H1 (cell line): Measurements from ENCODE around the gene BABAM2. TPM values are rescaled to one million over a fixed set of nuclear protein-coding genes. Genes with fewer than 3 reads are reported as not detected.

Experiments used
- CTCF ChIA-PET: fragments of 300-600 bp; sonication (Branson Sonifier 250); formaldehyde crosslinking; loops from one replicate; lab custom pipeline; 2021; ENCODE audit not compliant: partially characterized antibody; lab: Charles Lee
- POLR2A ChIA-PET: fragments of 300-600 bp; sonication (Branson Sonifier 250); formaldehyde crosslinking; loops from one replicate; lab custom pipeline; 2021; ENCODE audit warnings: inconsistent platforms; ENCODE audit not compliant: partially characterized antibody; lab: Charles Lee
- DNase-seq, 2 experiments: peaks; one replicate each; pipeline versions ENCODE4 v3.0.0 to v3.0.0-alpha.2; 2010 to 2022; ENCODE audit warnings: low spot score in 2 of 2, low read depth in 1 of 2, mixed read lengths in 1 of 2
- FAIRE-seq: peaks from 2 replicates; lab custom pipeline; 2011; peaks lifted over from hg19 to GRCh38; lab: Jason Lieb, UNC
- H2AFZ ChIP-seq: 2 replicates; pipeline ENCODE4 v1.8.1; 2012; ENCODE audit warnings: low read length, inconsistent platforms
- H2AK5ac ChIP-seq: 2 replicates; pipeline ENCODE4 v1.6.1; 2013; ENCODE audit warnings: low read depth, low read length
- H2BK120ac ChIP-seq: replicated peaks from 2 replicates; pipeline ENCODE3; 2013; ENCODE audit warnings: low read depth, low read length, inconsistent platforms
- H2BK12ac ChIP-seq: 2 replicates; pipeline ENCODE4 v1.6.1; 2013; ENCODE audit warnings: low read depth, low read length
- H2BK15ac ChIP-seq: 2 replicates; pipeline ENCODE4 v1.6.1; 2013; ENCODE audit warnings: low read length
- H2BK20ac ChIP-seq: 2 replicates; pipeline ENCODE4 v1.6.1; 2013; ENCODE audit warnings: low read length
- H2BK5ac ChIP-seq: 2 replicates; pipeline ENCODE4 v1.6.1; 2013; ENCODE audit warnings: low read depth, low read length
- H3K14ac ChIP-seq: 2 replicates; pipeline ENCODE4 v1.6.1; 2013; ENCODE audit warnings: inconsistent platforms; ENCODE audit not compliant: insufficient read length
- H3K18ac ChIP-seq: 2 replicates; pipeline ENCODE4 v1.6.1; 2013; ENCODE audit warnings: low read length; ENCODE audit errors: extremely low read depth
- H3K23ac ChIP-seq: 2 replicates; pipeline ENCODE4 v1.6.1; 2013; ENCODE audit warnings: inconsistent platforms; ENCODE audit not compliant: insufficient read length
- H3K23me2 ChIP-seq: 2 replicates; pipeline ENCODE4 v1.6.1; 2013; ENCODE audit warnings: low read depth, low read length
- H3K27ac ChIP-seq: 2 replicates; pipeline ENCODE4 v1.6.1; 2011; ENCODE audit warnings: low read depth, low read length, inconsistent platforms
- H3K27me3 ChIP-seq, 4 experiments: replicated peaks in 1 of 4; 1 replicate in 1 of 4; 2 replicates in 3 of 4; pipeline versions ENCODE4 v1.6.1 to v1.8.1; 2011 to 2013; ENCODE audit warnings: low read length in 3 of 4, mild to moderate bottlenecking in 3 of 4, inconsistent platforms in 2 of 4, mixed read lengths in 2 of 4, moderate library complexity in 1 of 4; ENCODE audit not compliant: control insufficient read depth in 3 of 4, insufficient read depth in 3 of 4; ENCODE audit errors: extremely low read depth in 1 of 4
- H3K36me3 ChIP-seq, 4 experiments: 2 replicates each; pipeline versions ENCODE4 v1.6.1 to v1.8.1; 2011 to 2013; ENCODE audit warnings: mild to moderate bottlenecking in 4 of 4, low read length in 3 of 4, moderate library complexity in 2 of 4, control low read depth in 1 of 4, inconsistent platforms in 1 of 4; ENCODE audit not compliant: insufficient read depth in 4 of 4, control insufficient read depth in 2 of 4
- H3K4ac ChIP-seq: replicated peaks from 2 replicates; pipeline ENCODE3; 2013; ENCODE audit warnings: low read length, low read depth, mixed read lengths, inconsistent platforms; ENCODE audit not compliant: insufficient read length
- H3K4me1 ChIP-seq, 4 experiments: replicated peaks in 1 of 4; 1 replicate in 1 of 4; 2 replicates in 3 of 4; pipeline versions ENCODE4 v1.6.1 to v1.8.1; 2011 to 2013; ENCODE audit warnings: low read length in 3 of 4, inconsistent platforms in 2 of 4, mixed read lengths in 1 of 4; ENCODE audit not compliant: insufficient read depth in 4 of 4, control insufficient read depth in 3 of 4
- H3K4me2 ChIP-seq, 2 experiments: 2 replicates each; pipeline versions ENCODE4 v1.6.1 to v1.8.1; 2011 to 2013; ENCODE audit warnings: low read depth in 2 of 2, low read length in 2 of 2, control low read depth in 1 of 2, inconsistent platforms in 1 of 2, mild to moderate bottlenecking in 1 of 2; ENCODE audit not compliant: insufficient read depth in 1 of 2
- H3K4me3 ChIP-seq, 4 experiments: fragments of 200-600, 300-600 bp in 1 of 4; sonication (generic), shearing (Covaris generic), sonication (Bioruptor Twin) in 1 of 4; 2 replicates each; pipeline versions ENCODE4 v1.5.1 to v1.8.1; 2011 to 2016; ENCODE audit warnings: low read length in 4 of 4, low read depth in 3 of 4, control low read depth in 2 of 4, inconsistent platforms in 2 of 4, mild to moderate bottlenecking in 2 of 4, mixed read lengths in 1 of 4, moderate library complexity in 1 of 4; ENCODE audit not compliant: insufficient read depth in 2 of 4; ENCODE audit errors: extremely low read depth in 1 of 4
- H3K56ac ChIP-seq: replicated peaks from 2 replicates; pipeline ENCODE3; 2013; ENCODE audit warnings: low read depth, mild to moderate bottlenecking, mixed read lengths, low read length, inconsistent platforms; ENCODE audit not compliant: insufficient read length
- H3K79me1 ChIP-seq: 2 replicates; pipeline ENCODE4 v1.6.1; 2013; ENCODE audit warnings: low read depth, low read length, control low read depth
- H3K79me2 ChIP-seq, 2 experiments: 2 replicates each; pipeline versions ENCODE4 v1.6.1 to v1.8.1; 2012 to 2013; ENCODE audit warnings: low read length in 2 of 2, mild to moderate bottlenecking in 2 of 2, inconsistent platforms in 1 of 2; ENCODE audit not compliant: insufficient read depth in 2 of 2, control insufficient read depth in 1 of 2
- H3K9ac ChIP-seq, 4 experiments: replicated peaks in 1 of 4; 1 replicate in 1 of 4; 2 replicates in 3 of 4; pipeline versions ENCODE4 v1.6.1 to v1.8.1; 2011 to 2013; ENCODE audit warnings: low read depth in 3 of 4, low read length in 3 of 4, control low read depth in 2 of 4, mild to moderate bottlenecking in 2 of 4, moderate library complexity in 2 of 4, inconsistent platforms in 1 of 4; ENCODE audit errors: extremely low read depth in 1 of 4
- H3K9me3 ChIP-seq, 2 experiments: 2 replicates each; pipeline versions ENCODE4 v1.6.1 to v1.8.1; 2012 to 2013; ENCODE audit warnings: mild to moderate bottlenecking in 2 of 2, moderate library complexity in 2 of 2, control low read depth in 1 of 2, inconsistent platforms in 1 of 2, low read depth in 1 of 2, low read length in 1 of 2, mixed read lengths in 1 of 2; ENCODE audit not compliant: insufficient read depth in 2 of 2
- H4K20me1 ChIP-seq, 2 experiments: replicated peaks in 1 of 2; 2 replicates each; pipeline versions ENCODE3 to v1.8.1; 2011 to 2013; ENCODE audit warnings: inconsistent platforms in 2 of 2, low read length in 2 of 2, mild to moderate bottlenecking in 1 of 2; ENCODE audit not compliant: insufficient read depth in 2 of 2, control insufficient read depth in 1 of 2
- H4K5ac ChIP-seq: 2 replicates; pipeline ENCODE4 v1.6.1; 2013; ENCODE audit warnings: low read length, low read depth, mixed read lengths, inconsistent platforms; ENCODE audit not compliant: insufficient read length
- H4K8ac ChIP-seq: 2 replicates; pipeline ENCODE4 v1.8.0; 2013; ENCODE audit warnings: mild to moderate bottlenecking, moderate library complexity, low read length, inconsistent platforms; ENCODE audit not compliant: insufficient read depth; ENCODE audit errors: extremely low read depth
- H4K91ac ChIP-seq: replicated peaks from 2 replicates; pipeline ENCODE3; 2013; ENCODE audit warnings: low read length, mixed read lengths, inconsistent platforms; ENCODE audit not compliant: insufficient read length
- BRCA1 ChIP-seq: IDR thresholded peaks from 2 replicates; pipeline ENCODE4 v1.6.1; 2012; ENCODE audit warnings: low read depth, low read length, improper control_type of control experiment
- CBX8 ChIP-seq: fragments of 300-800, 300-1000 bp; sonication (generic); IDR thresholded peaks from 2 replicates; pipeline ENCODE4 v1.7.1; 2016; ENCODE audit warnings: low read depth, low read length, borderline replicate concordance
- EZH2 ChIP-seq: fragments of 200-600 bp; sonication (generic); IDR thresholded peaks from 2 replicates; pipeline ENCODE4 v1.7.1; 2012; ENCODE audit warnings: low read depth, mild to moderate bottlenecking, moderate library complexity, low read length, inconsistent platforms; ENCODE audit not compliant: severe bottlenecking
- HDAC6 ChIP-seq: IDR thresholded peaks from one replicate; pipeline ENCODE4 v1.7.1; 2012; ENCODE audit warnings: low read depth, mild to moderate bottlenecking, inconsistent platforms, low read length, moderate library complexity
- JUN ChIP-seq: IDR thresholded peaks from 2 replicates; pipeline ENCODE4 v1.6.1; 2011; ENCODE audit warnings: low read depth, mild to moderate bottlenecking, improper control_type of control experiment, low read length
- POLR2A ChIP-seq, 2 experiments: IDR thresholded peaks; 1 replicate in 1 of 2; 2 replicates in 1 of 2; pipeline ENCODE4 v1.6.1; 2011; ENCODE audit warnings: low read depth in 2 of 2, low read length in 2 of 2, mild to moderate bottlenecking in 2 of 2; ENCODE audit errors: control extremely low read depth in 1 of 2
- POLR2AphosphoS5 ChIP-seq: IDR thresholded peaks from 2 replicates; pipeline ENCODE4 v1.6.1; 2011; ENCODE audit warnings: low read depth, low read length
- TEAD4 ChIP-seq: IDR thresholded peaks from 2 replicates; pipeline ENCODE4 v1.6.1; 2012; ENCODE audit warnings: low read depth, low read length, inconsistent platforms, mixed read lengths
- WGBS, 2 experiments: shearing (Covaris generic) in 1 of 2; methylation state at CpG; one replicate each; pipeline versions ENCODE4 v1.1.6 to v1.1.7; 2013 to 2015; ENCODE audit warnings: low lambda C conversion rate in 2 of 2, mixed read lengths in 2 of 2, inconsistent platforms in 1 of 2, low coverage in 1 of 2, missing lambda C conversion rate in 1 of 2; ENCODE audit not compliant: insufficient replicate concordance in 2 of 2, insufficient coverage in 1 of 2, insufficient read length in 1 of 2; ENCODE audit errors: extremely low coverage in 1 of 2, missing lambda C conversion rate in 1 of 2; 5-methylcytosine and 5-hydroxymethylcytosine counted together
- polyA plus RNA-seq, 7 experiments: library from polyadenylated mRNA; depleted of rRNA in 3 of 7; stranded (reverse) in 5 of 7; unstranded in 2 of 7; fragments of >200 nt in 5 of 7; fragments of 200-250 nt in 2 of 7; gene quantifications; 1 replicate in 5 of 7; 2 replicates in 1 of 7; 4 replicates in 1 of 7; pipeline versions ENCODE4 v1.2.1 to v1.2.3, GENCODE V29; 2011 to 2013; ENCODE audit warnings: missing spikeins in 2 of 7, mixed read lengths in 2 of 7
- total RNA-seq: library from RNA; stranded (reverse); fragmentation: NEBNext Ultra II Directional; extraction: Animal tissue kit (Norgen Biotek cat#: 25700); gene quantifications from 2 replicates; pipeline ENCODE4 v1.2.1, GENCODE V29; 2021
- TF ChIP-seq, protein P1 (sequence below), 3 experiments: IDR thresholded peaks; 1 replicate in 2 of 3; 2 replicates in 1 of 3; pipeline versions ENCODE4 v1.5.1 to v1.6.1; 2011; ENCODE audit warnings: low read length in 3 of 3, mild to moderate bottlenecking in 3 of 3, inconsistent platforms in 2 of 3, low read depth in 1 of 3, moderate library complexity in 1 of 3; ENCODE audit not compliant: insufficient read depth in 1 of 3; ENCODE audit errors: control extremely low read depth in 1 of 3

The BABAM2 gene
- total and polyA plus RNA-seq, 2 of the 8 experiments (the other 6 are each of a cell fraction or from before 2014, with no cell fraction given) = 15.8 to 20.9 TPM

DNA sequence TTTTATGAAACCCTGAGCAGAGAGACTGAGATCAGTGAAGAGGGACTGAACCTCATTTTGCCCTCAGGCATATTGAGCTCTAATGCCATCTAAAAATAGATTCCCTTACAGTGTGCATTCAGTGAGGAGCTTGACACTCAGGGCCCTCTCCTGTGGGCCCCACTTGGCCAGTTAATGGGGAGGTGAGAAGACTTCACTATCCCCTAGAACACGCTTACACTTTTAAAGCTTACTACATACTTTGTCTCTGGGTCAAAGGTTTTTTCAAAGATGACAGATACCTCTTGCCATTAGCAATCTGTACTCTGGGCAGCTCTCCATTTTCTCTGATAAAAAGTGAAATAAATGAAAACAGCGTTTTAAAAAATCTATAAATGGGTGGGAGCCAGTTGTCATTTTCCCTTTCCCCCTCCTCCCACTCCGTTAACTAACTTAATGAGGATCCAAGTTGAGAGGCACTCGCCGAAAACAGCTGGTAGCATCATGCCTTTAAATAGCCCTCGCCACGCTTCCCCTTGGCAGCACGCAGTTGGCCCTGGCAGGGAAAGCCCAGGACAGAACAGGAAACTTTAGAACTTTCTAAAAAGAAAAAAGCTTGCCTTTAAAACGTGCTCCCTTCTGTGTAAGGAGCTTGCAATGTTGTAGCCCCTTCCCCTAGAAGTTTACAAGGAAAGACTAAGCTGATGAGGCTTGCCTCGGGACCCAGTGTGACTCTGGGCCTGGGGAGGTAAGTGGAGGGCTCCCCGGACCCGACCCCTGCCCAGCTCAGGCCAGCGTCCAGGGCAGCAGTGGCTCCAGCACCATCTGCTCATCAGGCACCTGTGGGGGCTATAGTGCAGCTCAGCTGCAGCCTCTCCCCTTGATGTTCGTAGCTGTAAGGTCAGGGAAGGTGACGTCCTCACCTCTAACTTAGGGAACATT, 443.3 kb downstream of the BABAM2 start:
- Histone ChIP-seq H3K36me3 (no peaks in the 10 kb centered on the region), H3K9me3 (no peaks in the 10 kb centered on the region), H3K23ac (no peak overlapping the region), H3K4me2 (no peak overlapping the region), H3K4me3 (no peak overlapping the region), H2BK5ac (no peak overlapping the region), H4K8ac (no peak overlapping the region), H2BK12ac (no peak overlapping the region), H3K56ac (no peak overlapping the region), H2AK5ac (no peak overlapping the region), H2BK120ac (no peak overlapping the region), H3K27me3 (no peaks in the 10 kb centered on the region; a peak in 1 of 7 replicates), H3K14ac (no peak overlapping the region), H3K27ac (no peak overlapping the region), H2BK20ac (no peak overlapping the region), H3K4me1 (no peaks in the 10 kb centered on the region), H3K79me1 (no peaks in the 10 kb centered on the region), H4K91ac (no peak overlapping the region), H3K9ac (no peak overlapping the region), H2AFZ (no peak overlapping the region), H3K18ac (no peak overlapping the region), H3K23me2 (no peaks in the 10 kb centered on the region), H2BK15ac (no peak overlapping the region), H3K4ac (no peak overlapping the region), H4K5ac (no peak overlapping the region), H4K20me1 (no peaks in the 10 kb centered on the region), H3K79me2 (no peaks in the 10 kb centered on the region)
- WGBS, 2 experiments = 78% methylated on average over 15 of the region's 15 CpGs; no CpG with 5 or more reads in 1 of the 2 experiments
- POLR2A ChIA-PET = no interaction called here
- DNase-seq (no peak), FAIRE-seq (no peak)
- TF ChIP-seq POLR2A (IDR thresholded peaks at IDR 0.05; ENCODE audit: control extremely low read depth in 1 of 2, low read depth in 2 of 2, low read length in 2 of 2) (no peak), JUN (no peak), POLR2AphosphoS5 (no peak), EZH2 (no peak), TEAD4 (no peak), CBX8 (no peak), HDAC6 (no peak), BRCA1 (no peak)
- TF ChIP-seq, protein P1, sequence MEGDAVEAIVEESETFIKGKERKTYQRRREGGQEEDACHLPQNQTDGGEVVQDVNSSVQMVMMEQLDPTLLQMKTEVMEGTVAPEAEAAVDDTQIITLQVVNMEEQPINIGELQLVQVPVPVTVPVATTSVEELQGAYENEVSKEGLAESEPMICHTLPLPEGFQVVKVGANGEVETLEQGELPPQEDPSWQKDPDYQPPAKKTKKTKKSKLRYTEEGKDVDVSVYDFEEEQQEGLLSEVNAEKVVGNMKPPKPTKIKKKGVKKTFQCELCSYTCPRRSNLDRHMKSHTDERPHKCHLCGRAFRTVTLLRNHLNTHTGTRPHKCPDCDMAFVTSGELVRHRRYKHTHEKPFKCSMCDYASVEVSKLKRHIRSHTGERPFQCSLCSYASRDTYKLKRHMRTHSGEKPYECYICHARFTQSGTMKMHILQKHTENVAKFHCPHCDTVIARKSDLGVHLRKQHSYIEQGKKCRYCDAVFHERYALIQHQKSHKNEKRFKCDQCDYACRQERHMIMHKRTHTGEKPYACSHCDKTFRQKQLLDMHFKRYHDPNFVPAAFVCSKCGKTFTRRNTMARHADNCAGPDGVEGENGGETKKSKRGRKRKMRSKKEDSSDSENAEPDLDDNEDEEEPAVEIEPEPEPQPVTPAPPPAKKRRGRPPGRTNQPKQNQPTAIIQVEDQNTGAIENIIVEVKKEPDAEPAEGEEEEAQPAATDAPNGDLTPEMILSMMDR (IDR thresholded peaks at IDR 0.05; ENCODE audit: control extremely low read depth in 1 of 3, insufficient read depth in 1 of 3, low read depth in 1 of 3, low read length in 3 of 3) = no peak
- CTCF ChIA-PET = interaction anchor here (0.6 to 1.5 kb wide), 6 partner anchors 10 to 630 kb away, joined by 3 to 4 read pairs (median 4); no protein-coding TSS in a partner anchor
